Measurements from ENCODE around the gene NOCT.
"Not testable (repeated sequence)": the region's sequence is repeated elsewhere in the genome, so short reads cannot be mapped to it uniquely, and the experiment has no call there.

The NOCT gene

DNA sequence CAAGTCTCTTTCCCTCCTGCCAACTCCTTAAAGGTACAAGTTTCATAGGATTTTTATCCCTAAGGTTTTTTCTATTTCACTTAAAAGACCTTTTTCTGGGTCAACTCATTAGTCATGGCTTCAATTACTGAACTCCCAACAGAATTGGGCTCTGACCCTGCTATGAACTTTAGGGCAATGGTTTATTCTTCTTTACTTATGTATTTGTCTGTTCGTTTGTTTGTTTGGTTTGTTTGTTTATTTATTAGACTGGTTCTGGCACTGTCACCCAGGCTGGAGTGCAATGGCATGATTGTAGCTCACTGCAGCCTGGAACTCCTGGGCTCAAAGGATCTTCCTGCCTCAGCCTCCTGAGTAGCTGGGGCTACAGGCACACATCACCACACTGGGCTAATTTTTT, 5.9 kb upstream of the NOCT start:
- no peak for DNase-seq (ENCODE audit: low read depth)

- no peak for DNase-seq (ENCODE audit: low read depth)
Measured at GRCh38 chr4:139011225-139011950, 4.2 kb upstream of the NOCT start.

DNA sequence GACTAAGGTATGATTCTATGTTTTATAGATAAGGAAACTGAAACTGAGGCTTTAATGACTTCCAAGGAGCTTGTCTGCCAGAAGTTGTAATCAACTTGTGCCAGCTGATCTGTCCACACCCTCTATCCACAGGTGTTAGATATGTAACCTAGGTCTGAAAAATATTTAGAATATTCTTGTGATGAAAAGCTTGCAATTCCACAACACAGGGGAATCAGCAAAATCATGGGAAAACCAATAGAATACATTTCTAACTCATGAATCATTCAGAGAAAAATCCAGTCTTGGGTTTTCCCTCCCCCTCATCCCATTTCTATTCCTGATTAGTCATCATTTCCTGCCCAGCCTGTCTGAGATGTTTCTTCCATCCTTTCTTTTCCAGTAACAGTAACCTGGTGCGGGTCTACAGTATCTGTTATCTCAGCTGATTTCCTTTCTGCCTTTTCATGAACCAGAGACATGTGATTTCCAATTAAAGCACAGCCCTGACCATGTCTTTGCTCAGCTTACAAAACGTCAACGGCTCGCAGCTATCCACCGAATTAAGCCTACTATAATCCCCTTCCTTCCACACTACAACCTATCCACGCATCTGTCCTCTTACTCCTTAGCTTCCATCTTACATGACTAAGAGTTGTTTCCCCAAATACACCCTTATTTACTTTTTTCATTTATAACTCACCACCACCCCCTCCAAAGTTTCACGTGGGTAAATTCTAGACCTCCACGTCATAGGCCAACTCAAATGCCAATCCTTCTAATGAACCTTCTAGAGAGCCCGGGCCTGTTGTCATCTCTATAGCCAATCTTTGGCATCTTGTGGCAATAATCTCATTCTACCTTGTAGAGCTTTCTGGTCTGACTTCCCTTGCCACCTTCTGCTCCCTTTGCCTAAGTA, 961 bp upstream of the NOCT start:
- DNase-seq (ENCODE audit: low read depth), result no peak

DNA sequence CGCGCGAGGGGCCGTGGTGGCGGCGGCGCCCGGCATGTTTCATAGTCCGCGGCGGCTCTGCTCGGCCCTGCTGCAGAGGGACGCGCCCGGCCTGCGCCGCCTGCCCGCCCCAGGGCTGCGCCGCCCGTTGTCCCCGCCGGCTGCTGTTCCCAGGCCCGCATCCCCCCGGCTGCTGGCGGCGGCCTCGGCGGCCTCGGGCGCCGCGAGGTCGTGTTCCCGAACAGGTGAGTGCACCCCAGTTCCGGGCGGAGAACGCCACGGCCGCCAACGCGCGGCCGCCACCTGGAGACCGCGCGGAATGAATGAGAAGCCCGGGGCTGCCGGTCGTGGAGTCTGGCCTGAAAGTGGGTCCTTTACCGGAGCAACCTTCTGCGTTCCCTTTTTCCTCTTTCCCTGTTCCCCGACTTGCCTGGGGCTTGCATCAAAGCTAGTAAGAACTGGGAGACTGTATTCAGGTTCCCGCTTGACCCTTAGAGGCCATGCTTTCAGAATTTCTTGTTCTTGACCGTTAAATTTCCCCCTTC, 429 bp downstream of the NOCT start:
- peak; percentile 33 for DNase-seq (ENCODE audit: low read depth)

DNA sequence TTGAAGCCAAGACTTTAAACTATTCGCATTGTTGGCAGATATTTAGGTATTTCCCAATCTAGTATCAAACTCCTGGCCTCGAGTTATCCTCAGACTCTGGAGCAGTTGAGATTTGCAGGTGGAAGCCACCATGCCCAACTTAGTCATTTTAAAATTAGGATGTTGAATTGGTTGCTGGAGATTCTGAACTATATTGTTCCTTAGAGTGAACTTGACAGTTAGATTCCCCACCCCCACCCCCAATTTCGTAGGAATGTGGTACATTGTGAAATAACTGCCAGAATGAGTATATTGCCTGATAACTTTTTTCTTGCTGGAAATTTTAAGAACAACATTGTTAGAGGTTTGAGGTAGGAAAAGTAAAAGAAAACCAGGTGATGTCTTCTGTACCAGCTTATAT, 2.3 kb downstream of the NOCT start:
- DNase-seq (ENCODE audit: low read depth), result no peak

DNA sequence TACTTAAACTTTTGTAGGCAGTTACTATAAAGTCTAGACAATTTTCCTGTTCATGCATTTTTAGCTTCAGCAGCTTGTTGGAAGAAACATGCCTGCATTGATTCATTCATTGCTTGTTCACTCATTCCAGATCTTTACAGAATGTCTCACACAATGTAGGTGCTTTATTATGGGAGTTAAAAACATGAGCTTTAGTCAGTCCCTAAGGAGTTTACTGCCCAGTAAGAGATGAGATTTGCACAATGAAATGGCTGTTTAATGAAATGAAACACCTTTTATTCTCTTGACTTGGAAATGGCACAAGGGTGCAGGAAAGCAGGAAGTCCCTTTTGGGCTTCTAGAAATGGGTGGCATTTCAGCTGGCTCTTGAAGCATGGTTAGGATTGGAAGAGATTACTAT, 2.9 kb downstream of the NOCT start:
- DNase-seq (ENCODE audit: low read depth), result no peak

- no peak for DNase-seq (ENCODE audit: low read depth)
Measured at GRCh38 chr4:139018971-139019758, 3.6 kb downstream of the NOCT start.

DNA sequence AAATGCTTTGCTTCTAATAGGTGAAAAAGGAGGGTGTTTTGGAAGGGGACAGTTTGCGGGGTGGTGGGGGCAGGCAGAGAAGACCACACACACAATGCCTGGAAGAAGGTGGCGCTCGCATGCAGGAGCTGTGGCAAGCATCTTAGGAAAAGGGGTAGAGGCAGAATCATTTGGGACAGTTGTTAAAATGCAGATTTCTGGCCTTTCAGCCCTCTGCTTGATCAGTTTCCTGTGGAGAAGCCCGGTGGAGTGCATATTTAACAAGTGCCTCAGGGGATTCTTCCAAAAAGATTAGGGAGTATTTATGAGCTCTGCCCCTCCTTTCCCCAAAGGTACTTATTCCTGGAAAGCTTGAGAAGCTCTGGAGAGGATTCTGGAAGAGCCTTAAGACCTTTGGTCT, 4.8 kb downstream of the NOCT start:
- no peak for DNase-seq (ENCODE audit: low read depth)

DNA sequence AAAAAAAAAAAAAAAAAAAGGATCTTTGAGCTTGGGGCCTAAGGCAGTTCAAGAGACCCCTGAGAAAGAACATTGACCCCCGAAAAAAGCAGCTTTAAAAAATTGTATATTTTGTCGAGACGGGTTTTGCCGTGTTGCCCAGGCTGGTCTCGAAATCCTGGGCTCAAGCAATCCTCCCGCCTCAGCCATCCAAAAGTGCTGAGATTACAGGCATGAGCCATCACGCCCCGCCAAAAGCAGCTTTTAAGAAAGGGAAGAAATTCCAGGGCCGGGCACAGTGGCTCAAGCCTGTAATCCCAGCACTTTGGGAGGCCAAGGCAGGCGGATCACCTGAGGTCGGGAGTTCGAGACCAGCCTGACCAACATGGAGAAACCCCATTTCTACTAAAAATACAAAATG, 5.5 kb downstream of the NOCT start:
- not testable (repeated sequence) for DNase-seq (ENCODE audit: low read depth)

DNA sequence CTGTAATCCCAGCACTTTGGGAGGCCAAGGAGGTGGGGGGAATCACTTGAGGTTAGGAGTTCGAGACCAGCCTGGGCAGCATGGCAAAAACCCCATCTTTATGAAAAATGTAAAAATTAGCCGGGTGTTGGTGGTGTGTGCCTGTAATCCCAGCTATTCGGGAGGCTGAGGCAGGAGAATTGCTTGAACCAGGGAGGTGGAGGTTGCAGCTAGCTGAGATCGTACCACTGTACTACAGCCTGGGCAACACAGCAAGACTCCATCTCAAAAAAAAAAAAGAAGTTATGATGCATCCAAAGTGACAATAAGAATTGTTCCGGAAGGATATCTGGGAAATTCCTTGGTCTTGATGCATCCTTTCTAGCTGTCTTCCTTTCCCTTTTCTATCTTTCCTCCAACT, 7.3 kb downstream of the NOCT start:
- no peak for DNase-seq (ENCODE audit: low read depth)

DNA sequence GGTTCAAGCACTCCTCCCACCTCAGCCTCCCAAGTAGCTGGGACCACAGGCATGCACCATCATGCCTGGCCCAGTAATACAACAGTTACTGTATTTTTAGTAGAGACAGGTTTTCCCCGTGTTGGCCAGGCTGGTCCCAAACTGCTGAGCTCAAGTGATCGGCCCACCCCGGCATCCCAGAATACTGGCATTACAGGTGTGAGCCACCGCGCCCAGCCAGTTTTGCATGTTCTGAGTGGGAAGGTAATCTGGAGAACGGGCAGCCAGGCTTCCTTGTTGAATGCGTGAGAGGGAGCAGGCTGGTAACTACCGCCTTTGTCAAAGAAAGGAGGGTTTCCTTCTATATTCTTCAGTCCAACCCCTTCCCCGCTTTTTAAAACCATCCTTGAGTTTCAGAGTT, 9.1 kb downstream of the NOCT start:
- DNase-seq (ENCODE audit: low read depth), result no peak

DNA sequence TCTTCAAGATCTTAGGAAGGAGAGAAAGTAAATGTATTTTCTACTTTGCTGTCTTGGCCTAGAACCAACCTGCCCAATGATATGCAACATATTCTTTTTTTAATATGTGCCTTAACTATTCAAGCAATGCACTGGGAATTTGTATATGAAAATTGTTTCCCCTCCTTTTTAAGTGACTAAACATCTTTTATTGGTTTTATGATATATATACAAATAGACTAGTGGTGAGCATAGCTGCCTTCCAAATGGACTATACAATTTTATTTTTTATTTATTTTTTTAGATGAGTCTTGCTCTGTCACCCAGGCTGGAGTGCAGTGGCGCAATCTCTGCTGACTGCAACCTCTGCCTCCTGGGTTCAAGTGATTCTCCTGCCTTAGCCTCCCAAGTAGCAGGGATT, 10.3 kb downstream of the NOCT start:
- DNase-seq (ENCODE audit: low read depth), result no peak

- no peak for DNase-seq (ENCODE audit: low read depth)
Measured at GRCh38 chr4:139027776-139028175, 12.2 kb downstream of the NOCT start.

DNA sequence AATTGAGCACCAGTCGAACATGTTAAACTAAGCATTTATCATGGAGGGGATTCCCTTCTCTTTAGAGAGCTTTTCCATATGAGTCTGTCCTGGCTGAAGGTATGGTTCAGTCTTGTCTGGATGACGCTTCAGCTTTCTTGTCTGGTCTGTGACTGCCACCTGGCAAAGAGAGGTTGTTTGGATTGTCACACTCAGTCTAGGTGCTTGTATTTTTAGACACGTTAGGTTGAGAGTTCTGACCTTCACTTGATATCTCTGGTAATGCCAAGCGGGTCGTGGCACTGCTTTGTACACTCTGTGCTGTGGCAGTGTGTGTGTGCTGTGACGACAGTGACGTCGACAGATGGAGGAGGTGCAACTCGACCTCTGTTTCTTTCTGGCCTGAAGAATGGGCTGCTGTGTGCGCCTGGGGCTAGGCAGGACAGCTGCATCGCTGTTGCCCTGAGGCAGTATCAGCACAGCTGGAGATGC, 12.6 kb downstream of the NOCT start:
- DNase-seq (ENCODE audit: low read depth), result no peak

DNA sequence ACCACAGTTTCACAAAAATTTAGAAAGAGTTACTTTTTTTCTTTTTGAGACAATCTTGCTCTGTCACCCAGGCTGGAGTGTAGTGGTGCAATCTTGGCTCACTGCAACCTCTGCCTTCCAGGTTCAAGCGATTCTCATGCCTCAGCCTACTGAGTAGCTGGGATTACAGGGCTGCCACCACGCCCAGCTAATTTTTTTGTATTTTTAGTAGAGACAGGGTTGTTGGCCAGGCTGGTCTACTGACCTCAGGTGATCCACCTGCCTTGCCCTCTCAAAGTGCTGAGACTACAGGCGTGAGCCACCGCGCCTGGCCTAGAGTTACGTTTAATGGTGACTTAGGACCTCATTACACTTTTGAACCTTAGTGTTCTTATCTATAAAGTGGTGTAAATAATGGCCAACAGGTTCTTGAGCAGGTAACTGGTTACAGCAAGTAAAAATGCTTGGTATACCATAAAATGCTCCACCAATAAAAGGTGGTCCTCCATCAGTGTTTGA, 14.3 kb downstream of the NOCT start:
- DNase-seq (ENCODE audit: low read depth), result not testable (repeated sequence)

- DNase-seq (ENCODE audit: low read depth), result peak; percentile 44
Measured at GRCh38 chr4:139030614-139031235, 15.1 kb downstream of the NOCT start.

GRCh38 chr4:139035650-139036049, 20.1 kb downstream of the NOCT start:
- DNase-seq (ENCODE audit: low read depth), result no peak

- DNase-seq (ENCODE audit: low read depth), result no peak
Measured at GRCh38 chr4:139036885-139037284, 21.3 kb downstream of the NOCT start.

DNA sequence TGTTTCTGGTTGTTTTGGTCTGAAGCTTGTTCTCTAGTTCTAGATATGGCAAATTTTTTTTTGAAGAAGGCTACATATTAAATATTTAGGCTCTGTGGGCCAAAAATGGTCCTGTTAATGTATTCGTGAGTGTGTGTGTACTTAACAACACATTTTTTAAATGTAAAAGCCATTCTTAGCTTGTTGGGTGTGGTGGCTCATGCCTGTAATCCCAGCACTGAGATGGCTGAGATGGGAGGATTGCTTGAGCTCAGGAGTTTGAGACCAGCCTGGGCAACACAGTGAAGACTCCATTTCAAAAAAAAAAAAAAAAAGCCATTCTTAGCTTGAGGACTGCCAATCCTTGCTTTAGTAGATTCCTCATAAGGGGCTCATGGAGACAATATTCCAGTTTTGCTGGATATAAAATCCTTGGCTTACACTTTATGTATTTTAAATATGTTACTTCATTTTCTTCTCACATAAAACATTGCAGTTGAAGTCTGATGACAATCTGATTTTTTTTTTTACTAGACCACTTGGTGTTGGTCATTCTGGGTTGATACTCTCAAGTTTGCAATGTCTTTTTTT, 23.4 kb downstream of the NOCT start:
- DNase-seq (ENCODE audit: low read depth), result no peak

DNA sequence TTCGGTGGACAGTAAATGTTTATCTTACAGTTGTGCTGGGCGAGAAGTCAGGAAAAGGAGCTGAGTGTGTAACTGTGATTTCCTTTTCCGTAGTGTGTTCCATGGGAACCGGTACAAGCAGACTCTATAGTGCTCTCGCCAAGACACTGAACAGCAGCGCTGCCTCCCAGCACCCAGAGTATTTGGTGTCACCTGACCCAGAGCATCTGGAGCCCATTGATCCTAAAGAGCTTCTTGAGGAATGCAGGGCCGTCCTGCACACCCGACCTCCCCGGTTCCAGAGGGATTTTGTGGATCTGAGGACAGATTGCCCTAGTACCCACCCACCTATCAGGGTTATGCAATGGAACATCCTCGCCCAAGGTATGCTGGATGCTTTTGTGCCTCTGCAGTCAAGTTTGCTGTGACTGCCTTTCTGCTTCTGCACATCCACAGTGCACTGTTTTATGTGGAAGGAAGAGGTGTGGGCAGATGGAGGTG, 27.4 kb downstream of the NOCT start:
- no peak for DNase-seq (ENCODE audit: low read depth)

DNA sequence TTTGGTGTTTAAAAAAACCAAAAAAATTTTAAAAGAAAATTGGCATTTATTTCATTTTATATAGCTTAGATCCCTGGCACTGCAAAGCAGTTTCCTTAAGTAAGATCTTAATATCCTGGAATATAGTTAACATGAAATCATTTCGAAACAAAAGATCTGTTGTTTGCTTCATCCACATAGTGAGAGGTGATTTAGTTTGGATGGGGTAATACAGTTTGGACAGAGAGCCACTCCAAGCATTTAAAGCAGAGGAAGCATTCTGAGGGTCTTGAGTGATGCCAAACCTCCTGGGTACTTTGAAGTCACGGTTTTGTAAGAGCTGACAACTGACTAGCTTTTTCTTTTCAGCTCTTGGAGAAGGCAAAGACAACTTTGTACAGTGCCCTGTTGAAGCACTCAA, 28.7 kb downstream of the NOCT start:
- DNase-seq (ENCODE audit: low read depth), result no peak

Data from activated T-helper 9 cell treated with anti-CD3 and anti-CD28 coated beads, Interleukin-2, amount 50 U/mL, for 16 hours (primary cell).